Muscle of back (tissue), 11 donors: ENCODE data around the gene NEGR1. TPM values are rescaled to one million over a fixed set of nuclear protein-coding genes. Genes with fewer than 3 reads are reported as not detected.
A peak's percentile ranks its signal among the peaks of the same experiment; 100 is the strongest.

ENCODE experiments used
- DNase-seq, 3 donors: peaks; one replicate each; pipeline versions ENCODE4 v3.0.0 to v3.0.0-alpha.2; 2013
- polyA plus RNA-seq, 10 donors: library from polyadenylated mRNA; unstranded; fragments of 120-200 nt; gene quantifications; one replicate each; pipeline ENCODE4 v1.2.1, GENCODE V29; 2013; ENCODE audit not compliant: insufficient read length in 10 of 10

The NEGR1 gene
- polyA plus RNA-seq, 10 donors = 12.2 to 37.9 (median 23.2) TPM

GRCh38 chr1:71490432-71490831 is 791.9 kb downstream of the NEGR1 start:
- DNase-seq = peak in 1 of 3 donors; percentile 21

GRCh38 chr1:71488555-71489252 is 793.6 kb downstream of the NEGR1 start:
- DNase-seq = no peak

- DNase-seq = no peak
Observed at GRCh38 chr1:71473331-71473730, 809.0 kb downstream of the NEGR1 start.

- DNase-seq = no peak
Observed at GRCh38 chr1:71465093-71465492, 817.2 kb downstream of the NEGR1 start.

- no peak for DNase-seq
Observed at GRCh38 chr1:71464016-71464415, 818.3 kb downstream of the NEGR1 start.

GRCh38 chr1:71463144-71463543 is 819.2 kb downstream of the NEGR1 start:
- DNase-seq = no peak

- DNase-seq = no peak
Observed at GRCh38 chr1:71462247-71462646, 820.1 kb downstream of the NEGR1 start.

- no peak for DNase-seq
Observed at GRCh38 chr1:71461416-71461815, 820.9 kb downstream of the NEGR1 start.

GRCh38 chr1:71448444-71448843 is 833.9 kb downstream of the NEGR1 start:
- no peak for DNase-seq

- no peak for DNase-seq
Observed at GRCh38 chr1:71438626-71439025, 843.7 kb downstream of the NEGR1 start.

GRCh38 chr1:71435951-71436350 is 846.4 kb downstream of the NEGR1 start:
- no peak for DNase-seq

- no peak for DNase-seq
Observed at GRCh38 chr1:71434240-71434639, 848.1 kb downstream of the NEGR1 start.

GRCh38 chr1:71428029-71428428 is 854.3 kb downstream of the NEGR1 start:
- DNase-seq = no peak

- DNase-seq = no peak
Observed at GRCh38 chr1:71427066-71427465, 855.3 kb downstream of the NEGR1 start.

- DNase-seq = no peak
Observed at GRCh38 chr1:71424536-71424935, 857.8 kb downstream of the NEGR1 start.

- no peak for DNase-seq
Observed at GRCh38 chr1:71422221-71422620, 860.1 kb downstream of the NEGR1 start.

GRCh38 chr1:71417421-71417820 is 864.9 kb downstream of the NEGR1 start:
- DNase-seq = no peak

GRCh38 chr1:71414179-71414578 is 868.2 kb downstream of the NEGR1 start:
- peak in 2 of 3 donors; percentile 0 to 32 for DNase-seq

GRCh38 chr1:71413441-71414175 is 868.7 kb downstream of the NEGR1 start:
- DNase-seq = peak; percentile 0 to 34 (median 4)

GRCh38 chr1:71400050-71400449 is 882.3 kb downstream of the NEGR1 start:
- no peak for DNase-seq

GRCh38 chr1:71399594-71399993 is 882.7 kb downstream of the NEGR1 start:
- no peak for DNase-seq

- DNase-seq = no peak
Observed at GRCh38 chr1:71393301-71393700, 889.0 kb downstream of the NEGR1 start.

GRCh38 chr1:71390518-71390917 is 891.8 kb downstream of the NEGR1 start:
- DNase-seq = no peak
